Muscle layer of duodenum (tissue), 2 donors: ENCODE data around the gene DSCAM.

Experiments
- H3K27ac ChIP-seq: one replicate; pipeline ENCODE4 v1.7.0; 2013; ENCODE audit warnings: mild to moderate bottlenecking, low read length
- H3K27me3 ChIP-seq: one replicate; pipeline ENCODE4 v1.7.0; 2013; ENCODE audit warnings: low read depth, mild to moderate bottlenecking, control low read depth, low read length
- H3K36me3 ChIP-seq, 2 donors: one replicate each; pipeline ENCODE4 v1.7.0; 2013; ENCODE audit warnings: low read length in 2 of 2, control low read depth in 1 of 2, mild to moderate bottlenecking in 1 of 2; ENCODE audit not compliant: insufficient read depth in 2 of 2, control insufficient read depth in 1 of 2
- H3K4me1 ChIP-seq, 2 donors: one replicate each; pipeline ENCODE4 v1.7.0; 2013; ENCODE audit warnings: low read length in 2 of 2, mild to moderate bottlenecking in 2 of 2, control low read depth in 1 of 2, moderate library complexity in 1 of 2; ENCODE audit not compliant: insufficient read depth in 2 of 2, control insufficient read depth in 1 of 2
- H3K4me3 ChIP-seq, 2 donors: one replicate each; pipeline ENCODE4 v1.7.0; 2013; ENCODE audit warnings: low read length in 2 of 2, low read depth in 1 of 2, mild to moderate bottlenecking in 1 of 2
- H3K9me3 ChIP-seq, 2 donors: one replicate each; pipeline ENCODE4 v1.7.0; 2013; ENCODE audit warnings: low read length in 2 of 2, control low read depth in 1 of 2, mild to moderate bottlenecking in 1 of 2; ENCODE audit not compliant: control insufficient read depth in 1 of 2
- donor health status: healthy.

The DSCAM gene

GRCh38 chr21:40474513-40474912, 372.4 kb downstream of the DSCAM start:
- Histone ChIP-seq H3K27me3 (no peaks in the 10 kb centered on the region), H3K4me3 (no peak overlapping the region), H3K4me1 (no peaks in the 10 kb centered on the region), H3K9me3 (no peaks in the 10 kb centered on the region), H3K36me3 (no peaks in the 10 kb centered on the region), H3K27ac (no peak overlapping the region)

- H3K36me3 ChIP-seq: no peaks in the 10 kb centered on the region
- no peak overlapping the region for H3K4me3 ChIP-seq
- H3K9me3 ChIP-seq: no peaks in the 10 kb centered on the region
- no peaks in the 10 kb centered on the region for H3K4me1 ChIP-seq
- no peaks in the 10 kb centered on the region for H3K27me3 ChIP-seq
- no peak overlapping the region for H3K27ac ChIP-seq
Observed at GRCh38 chr21:40472013-40472412, 374.9 kb downstream of the DSCAM start.

GRCh38 chr21:40471103-40471502, 375.9 kb downstream of the DSCAM start:
- no peaks in the 10 kb centered on the region for H3K9me3 ChIP-seq
- H3K27ac ChIP-seq: no peak overlapping the region
- H3K36me3 ChIP-seq: no peaks in the 10 kb centered on the region
- no peaks in the 10 kb centered on the region for H3K27me3 ChIP-seq
- H3K4me1 ChIP-seq: no peaks in the 10 kb centered on the region
- no peak overlapping the region for H3K4me3 ChIP-seq

- H3K36me3 ChIP-seq: no peaks in the 10 kb centered on the region
- no peaks in the 10 kb centered on the region for H3K27me3 ChIP-seq
- H3K9me3 ChIP-seq: no peaks in the 10 kb centered on the region
- no peaks in the 10 kb centered on the region for H3K4me1 ChIP-seq
- H3K4me3 ChIP-seq: no peak overlapping the region
- no peak overlapping the region for H3K27ac ChIP-seq
Observed at GRCh38 chr21:40466893-40467483, 380.0 kb downstream of the DSCAM start.

- Histone ChIP-seq H3K27ac (no peak overlapping the region), H3K27me3 (no peaks in the 10 kb centered on the region), H3K4me3 (no peak overlapping the region)
Observed at GRCh38 chr21:40465382-40465781, 381.6 kb downstream of the DSCAM start.

GRCh38 chr21:40463176-40463575, 383.8 kb downstream of the DSCAM start:
- H3K36me3 ChIP-seq: no peaks in the 10 kb centered on the region
- no peak overlapping the region for H3K27ac ChIP-seq
- H3K4me1 ChIP-seq: no peaks in the 10 kb centered on the region
- H3K27me3 ChIP-seq: no peaks in the 10 kb centered on the region
- H3K9me3 ChIP-seq: no peaks in the 10 kb centered on the region
- H3K4me3 ChIP-seq: no peak overlapping the region

More at GRCh38 chr21:40465382-40465781, 381.6 kb downstream of the DSCAM start:
- Histone ChIP-seq H3K4me1 (no peaks in the 10 kb centered on the region), H3K9me3 (no peaks in the 10 kb centered on the region), H3K36me3 (no peaks in the 10 kb centered on the region)

GRCh38 chr21:40461008-40461407, 385.9 kb downstream of the DSCAM start:
- Histone ChIP-seq H3K27me3 (no peaks in the 10 kb centered on the region), H3K4me3 (no peak overlapping the region), H3K9me3 (no peaks in the 10 kb centered on the region), H3K36me3 (no peaks in the 10 kb centered on the region), H3K4me1 (no peaks in the 10 kb centered on the region), H3K27ac (no peak overlapping the region)

- H3K27me3 ChIP-seq: no peaks in the 10 kb centered on the region
- no peak overlapping the region for H3K27ac ChIP-seq
- no peak overlapping the region for H3K4me3 ChIP-seq
- H3K4me1 ChIP-seq: no peaks in the 10 kb centered on the region
- no peaks in the 10 kb centered on the region for H3K36me3 ChIP-seq
- H3K9me3 ChIP-seq: no peaks in the 10 kb centered on the region
Observed at GRCh38 chr21:40457741-40458140, 389.2 kb downstream of the DSCAM start.

GRCh38 chr21:40454057-40454456, 392.9 kb downstream of the DSCAM start:
- Histone ChIP-seq H3K27me3 (no peaks in the 10 kb centered on the region), H3K4me1 (no peaks in the 10 kb centered on the region), H3K27ac (no peak overlapping the region), H3K9me3 (no peaks in the 10 kb centered on the region), H3K4me3 (no peak overlapping the region), H3K36me3 (no peaks in the 10 kb centered on the region)

GRCh38 chr21:40453183-40453582, 393.8 kb downstream of the DSCAM start:
- H3K36me3 ChIP-seq: no peaks in the 10 kb centered on the region
- H3K9me3 ChIP-seq: no peaks in the 10 kb centered on the region
- H3K4me1 ChIP-seq: no peaks in the 10 kb centered on the region
- H3K27ac ChIP-seq: no peak overlapping the region
- H3K4me3 ChIP-seq: no peak overlapping the region
- no peaks in the 10 kb centered on the region for H3K27me3 ChIP-seq

- no peak overlapping the region for H3K4me3 ChIP-seq
- no peaks in the 10 kb centered on the region for H3K4me1 ChIP-seq
- no peaks in the 10 kb centered on the region for H3K9me3 ChIP-seq
- no peaks in the 10 kb centered on the region for H3K27me3 ChIP-seq
- no peaks in the 10 kb centered on the region for H3K36me3 ChIP-seq
- no peak overlapping the region for H3K27ac ChIP-seq
Observed at GRCh38 chr21:40452548-40452947, 394.4 kb downstream of the DSCAM start.

GRCh38 chr21:40447016-40447415, 399.9 kb downstream of the DSCAM start:
- no peaks in the 10 kb centered on the region for H3K27me3 ChIP-seq
- H3K9me3 ChIP-seq: no peaks in the 10 kb centered on the region
- H3K4me3 ChIP-seq: no peak overlapping the region
- no peak overlapping the region for H3K27ac ChIP-seq
- no peaks in the 10 kb centered on the region for H3K4me1 ChIP-seq
- no peaks in the 10 kb centered on the region for H3K36me3 ChIP-seq
